ENCODE results near the gene EIF3J.

GRCh38 chr15:44554934-44555723 is 18.2 kb downstream of the EIF3J start:
- no peak for TF ChIP-seq CTCF (conservative IDR thresholded peaks at IDR 0.05)
- TF ChIP-seq ZFX (IDR thresholded peaks at IDR 0.05) = no peak

Measured in C4-2B (cell line).